H7 (cell line): ENCODE data around the gene CNNM1. TPM values are rescaled to one million over a fixed set of nuclear protein-coding genes. Genes with fewer than 3 reads are reported as not detected.

Source experiments
- DNase-seq: peaks from one replicate; pipeline ENCODE4 v3.0.0; 2012
- H3K27me3 ChIP-seq: 2 replicates; pipeline ENCODE4 v1.6.0; 2011; ENCODE audit warnings: mild to moderate bottlenecking, low read length; ENCODE audit not compliant: control insufficient read depth, insufficient read depth
- H3K36me3 ChIP-seq: replicated peaks from 2 replicates; pipeline ENCODE4 v1.5.1; 2011; ENCODE audit warnings: low read length; ENCODE audit not compliant: control insufficient read depth, insufficient read depth
- H3K4me3 ChIP-seq: 2 replicates; pipeline ENCODE4 v1.5.1; 2011; ENCODE audit warnings: low read depth, mild to moderate bottlenecking, control low read depth, low read length, moderate library complexity; ENCODE audit not compliant: insufficient read depth
- total RNA-seq: library from RNA; depleted of rRNA; stranded (reverse); fragments of >200 nt; shearing (Covaris generic); gene quantifications from 2 replicates; pipeline ENCODE4 v1.2.3, GENCODE V29; 2014

Gene CNNM1
- total RNA-seq, 1 experiment from 2014 or later: 0.66 TPM

- DNase-seq: no peak
- H3K27me3 ChIP-seq: no peaks in the 10 kb centered on the region
- H3K4me3 ChIP-seq: no peak overlapping the region
- no peaks in the 10 kb centered on the region for H3K36me3 ChIP-seq
Measured at GRCh38 chr10:99427566-99428190, 98.5 kb downstream of the CNNM1 start.

- no peaks in the 10 kb centered on the region for H3K36me3 ChIP-seq
- H3K4me3 ChIP-seq: peak overlapping the region; percentile 96
- H3K27me3 ChIP-seq: no peaks in the 10 kb centered on the region
- DNase-seq: peak; percentile 47
Measured at GRCh38 chr10:99429517-99430095, 100.5 kb downstream of the CNNM1 start.

GRCh38 chr10:99430116-99430450 is 100.9 kb downstream of the CNNM1 start:
- Histone ChIP-seq H3K36me3 (no peaks in the 10 kb centered on the region), H3K27me3 (no peaks in the 10 kb centered on the region), H3K4me3 (peak overlapping the region; percentile 96)
- DNase-seq: no peak

- no peaks in the 10 kb centered on the region for H3K27me3 ChIP-seq
- H3K36me3 ChIP-seq: no peaks in the 10 kb centered on the region
- DNase-seq: peak; percentile 97
- H3K4me3 ChIP-seq: peak within 1 kb of the TSS; percentile 96
Measured at GRCh38 chr10:99430451-99431189, 101.5 kb downstream of the CNNM1 start, which contains the start of gene GOT1. Gene GOT1 (minus strand): TSS chr10:99430624. CDS start chr10:99430565, 59 bp downstream.

GRCh38 chr10:99431190-99431760 is 102.1 kb downstream of the CNNM1 start:
- peak overlapping the region; percentile 87 for H3K4me3 ChIP-seq
- H3K27me3 ChIP-seq: no peaks in the 10 kb centered on the region
- H3K36me3 ChIP-seq: no peaks in the 10 kb centered on the region
- DNase-seq: peak; percentile 47

GRCh38 chr10:99432047-99432446 is 102.9 kb downstream of the CNNM1 start:
- Histone ChIP-seq H3K4me3 (no peak overlapping the region), H3K36me3 (no peaks in the 10 kb centered on the region), H3K27me3 (no peaks in the 10 kb centered on the region)
- no peak for DNase-seq

GRCh38 chr10:99432881-99433280 is 103.7 kb downstream of the CNNM1 start:
- DNase-seq: no peak
- no peak overlapping the region for H3K4me3 ChIP-seq
- H3K27me3 ChIP-seq: no peaks in the 10 kb centered on the region

GRCh38 chr10:99433378-99434020 is 104.3 kb downstream of the CNNM1 start:
- H3K36me3 ChIP-seq: no peaks in the 10 kb centered on the region
- H3K4me3 ChIP-seq: no peak overlapping the region
- no peaks in the 10 kb centered on the region for H3K27me3 ChIP-seq
- DNase-seq: no peak

More at GRCh38 chr10:99432881-99433280, 103.7 kb downstream of the CNNM1 start:
- no peaks in the 10 kb centered on the region for H3K36me3 ChIP-seq

- H3K36me3 ChIP-seq: no peaks in the 10 kb centered on the region
- no peaks in the 10 kb centered on the region for H3K27me3 ChIP-seq
- H3K4me3 ChIP-seq: no peak overlapping the region
- no peak for DNase-seq
Measured at GRCh38 chr10:99435986-99436638, 107.0 kb downstream of the CNNM1 start.

GRCh38 chr10:99438890-99439289 is 109.7 kb downstream of the CNNM1 start:
- Histone ChIP-seq H3K27me3 (no peaks in the 10 kb centered on the region), H3K36me3 (no peaks in the 10 kb centered on the region), H3K4me3 (no peak overlapping the region)
- DNase-seq: no peak

- no peak for DNase-seq
- Histone ChIP-seq H3K4me3 (no peak overlapping the region), H3K27me3 (no peaks in the 10 kb centered on the region), H3K36me3 (no peaks in the 10 kb centered on the region)
Measured at GRCh38 chr10:99442394-99442793, 113.2 kb downstream of the CNNM1 start.

- H3K36me3 ChIP-seq: no peaks in the 10 kb centered on the region
- H3K4me3 ChIP-seq: no peak overlapping the region
- no peaks in the 10 kb centered on the region for H3K27me3 ChIP-seq
- DNase-seq: no peak
Measured at GRCh38 chr10:99443500-99443899, 114.3 kb downstream of the CNNM1 start.
